AG04449 (cell line): Measurements from ENCODE around the gene TMOD3.

Experiments used
- CTCF ChIA-PET: fragments of 350-600 bp; formaldehyde crosslinking; extraction: SDS; loops from one replicate; lab custom pipeline; 2021; ENCODE audit warnings: antibody characterized with exemption; lab: Yijun Ruan, JAX
- POLR2A ChIA-PET: fragments of 400-600, 350-600 bp; formaldehyde crosslinking; extraction: SDS; loops from one replicate; lab custom pipeline; 2020; ENCODE audit warnings: antibody characterized with exemption, inconsistent platforms; lab: Yijun Ruan, JAX
- DNase-seq: peaks from one replicate; pipeline ENCODE4 v3.0.0-alpha.2; 2010; ENCODE audit warnings: low read depth, low spot score
- H3K4me3 ChIP-seq: 2 replicates; pipeline ENCODE4 v1.5.1; 2011; ENCODE audit warnings: low read depth, mild to moderate bottlenecking, control low read depth, low read length
- TF ChIP-seq, protein P1 (sequence below): IDR thresholded peaks from one replicate; pipeline ENCODE4 v1.5.1; 2011; ENCODE audit warnings: mild to moderate bottlenecking, moderate library complexity, low read length, control low read depth, inconsistent platforms; ENCODE audit not compliant: insufficient read depth; ENCODE audit errors: missing control alignments

Gene TMOD3

DNA sequence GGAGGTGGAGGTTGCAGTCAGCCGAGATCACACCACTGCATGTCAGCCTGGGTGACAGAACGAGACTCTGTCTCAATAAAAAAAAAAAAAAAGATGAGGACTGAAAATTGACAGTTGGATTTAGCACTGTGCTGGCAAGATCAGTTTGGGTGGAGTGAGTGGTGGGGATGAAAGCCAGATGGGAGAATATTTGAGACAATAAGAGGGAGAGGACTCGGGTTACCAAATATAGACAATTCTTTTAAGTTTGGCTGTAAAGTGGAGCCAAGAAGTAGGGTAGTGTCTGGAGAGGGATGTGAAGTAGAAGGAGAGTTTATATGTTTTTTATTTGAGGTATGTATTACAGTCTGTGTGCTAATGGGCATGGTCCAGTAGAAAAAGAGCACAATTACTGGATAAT is 20.4 kb downstream of the TMOD3 start:
- no peak for DNase-seq
- TF ChIP-seq, protein P1, sequence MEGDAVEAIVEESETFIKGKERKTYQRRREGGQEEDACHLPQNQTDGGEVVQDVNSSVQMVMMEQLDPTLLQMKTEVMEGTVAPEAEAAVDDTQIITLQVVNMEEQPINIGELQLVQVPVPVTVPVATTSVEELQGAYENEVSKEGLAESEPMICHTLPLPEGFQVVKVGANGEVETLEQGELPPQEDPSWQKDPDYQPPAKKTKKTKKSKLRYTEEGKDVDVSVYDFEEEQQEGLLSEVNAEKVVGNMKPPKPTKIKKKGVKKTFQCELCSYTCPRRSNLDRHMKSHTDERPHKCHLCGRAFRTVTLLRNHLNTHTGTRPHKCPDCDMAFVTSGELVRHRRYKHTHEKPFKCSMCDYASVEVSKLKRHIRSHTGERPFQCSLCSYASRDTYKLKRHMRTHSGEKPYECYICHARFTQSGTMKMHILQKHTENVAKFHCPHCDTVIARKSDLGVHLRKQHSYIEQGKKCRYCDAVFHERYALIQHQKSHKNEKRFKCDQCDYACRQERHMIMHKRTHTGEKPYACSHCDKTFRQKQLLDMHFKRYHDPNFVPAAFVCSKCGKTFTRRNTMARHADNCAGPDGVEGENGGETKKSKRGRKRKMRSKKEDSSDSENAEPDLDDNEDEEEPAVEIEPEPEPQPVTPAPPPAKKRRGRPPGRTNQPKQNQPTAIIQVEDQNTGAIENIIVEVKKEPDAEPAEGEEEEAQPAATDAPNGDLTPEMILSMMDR: no peak
- CTCF ChIA-PET: no interaction called here
- H3K4me3 ChIP-seq: no peak overlapping the region
- POLR2A ChIA-PET: no interaction called here

DNA sequence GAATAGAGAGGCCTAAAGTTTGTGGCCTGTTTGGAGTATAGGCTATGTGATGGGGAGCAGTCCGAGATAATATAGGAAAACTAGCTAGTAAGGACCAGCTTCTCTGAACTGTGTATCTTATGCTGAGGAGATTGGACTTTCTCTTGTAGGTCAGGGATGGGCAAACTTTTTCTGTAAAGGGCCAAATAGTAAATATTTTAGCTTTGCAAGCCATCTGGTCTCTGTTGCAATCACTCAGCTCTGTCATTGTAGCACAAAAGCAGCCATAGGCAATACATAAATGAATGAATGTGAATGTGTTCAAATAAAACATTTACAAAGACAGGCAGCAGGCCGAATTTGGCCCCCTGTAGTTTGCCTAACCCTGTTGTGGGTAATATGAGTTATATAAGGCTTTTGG is 24.5 kb downstream of the TMOD3 start:
- POLR2A ChIA-PET: no interaction called here
- TF ChIP-seq, protein P1: no peak
- CTCF ChIA-PET: interaction anchor here (1.1 to 2.2 kb wide), 2 partner anchors 12 to 34 kb away, joined by 3 to 6 read pairs; no protein-coding TSS in a partner anchor
- no peak overlapping the region for H3K4me3 ChIP-seq
- DNase-seq: no peak

DNA sequence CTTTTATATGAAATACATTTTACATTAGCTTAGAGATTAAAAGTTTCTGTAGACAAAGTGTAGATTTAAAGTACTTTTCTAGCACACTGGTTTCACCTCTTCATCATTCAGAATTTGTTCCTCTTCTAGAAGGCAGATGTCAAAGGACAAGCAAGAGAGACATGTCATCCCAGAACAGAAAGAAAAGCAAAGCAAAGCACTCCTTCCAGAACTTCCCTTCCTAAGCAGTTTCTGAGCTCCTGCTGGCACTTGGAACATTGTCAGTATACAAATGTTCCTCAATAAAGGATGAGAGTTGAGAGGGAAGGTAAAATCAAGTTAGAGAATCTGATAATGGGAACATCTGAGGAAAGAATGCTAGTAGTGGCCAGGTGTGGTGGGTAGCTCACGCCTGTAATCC is 26.2 kb downstream of the TMOD3 start:
- POLR2A ChIA-PET: no interaction called here
- H3K4me3 ChIP-seq: no peak overlapping the region
- no peak for DNase-seq
- TF ChIP-seq, protein P1: no peak
- CTCF ChIA-PET: interaction anchor here (1.1 to 2.2 kb wide), 6 partner anchors 10 to 79 kb away, joined by 3 to 6 read pairs (median 4); no protein-coding TSS in a partner anchor

DNA sequence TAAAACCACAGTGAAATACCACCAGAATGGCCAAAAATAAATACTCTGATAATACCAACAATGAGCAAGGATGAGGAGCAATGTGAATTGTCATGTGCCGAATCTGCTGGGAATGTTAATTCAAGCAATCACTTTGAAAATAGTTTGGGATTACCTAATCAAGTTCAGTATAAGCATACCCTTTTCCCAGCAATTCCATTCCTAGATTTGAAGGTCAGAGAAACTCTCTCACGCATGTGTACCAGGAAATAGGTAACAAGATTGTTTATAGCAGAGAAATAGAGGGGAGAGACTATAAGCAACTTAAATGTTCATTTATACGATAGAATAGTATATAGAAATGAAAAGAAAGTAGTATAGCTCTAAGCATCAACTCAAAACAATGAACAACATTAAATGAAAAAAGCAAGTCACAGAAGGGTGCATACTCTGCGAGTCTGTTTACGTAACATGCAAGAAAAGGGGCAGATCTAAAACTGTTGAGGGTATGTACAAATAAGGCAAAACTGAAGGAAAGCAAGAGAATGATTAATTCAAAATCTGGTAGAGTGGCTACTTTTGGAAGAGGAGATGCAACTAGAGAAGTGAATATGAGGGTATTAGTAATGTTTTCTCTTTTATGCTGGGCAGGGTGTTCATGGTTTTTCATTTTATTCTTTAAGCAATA is 27.4 kb downstream of the TMOD3 start:
- DNase-seq: no peak
- no peak overlapping the region for H3K4me3 ChIP-seq
- TF ChIP-seq, protein P1: no peak
- CTCF ChIA-PET: interaction anchor here (0.6 to 2.0 kb wide), 6 partner anchors 11 to 81 kb away, joined by 3 to 6 read pairs (median 4); no protein-coding TSS in a partner anchor
- POLR2A ChIA-PET: no interaction called here

DNA sequence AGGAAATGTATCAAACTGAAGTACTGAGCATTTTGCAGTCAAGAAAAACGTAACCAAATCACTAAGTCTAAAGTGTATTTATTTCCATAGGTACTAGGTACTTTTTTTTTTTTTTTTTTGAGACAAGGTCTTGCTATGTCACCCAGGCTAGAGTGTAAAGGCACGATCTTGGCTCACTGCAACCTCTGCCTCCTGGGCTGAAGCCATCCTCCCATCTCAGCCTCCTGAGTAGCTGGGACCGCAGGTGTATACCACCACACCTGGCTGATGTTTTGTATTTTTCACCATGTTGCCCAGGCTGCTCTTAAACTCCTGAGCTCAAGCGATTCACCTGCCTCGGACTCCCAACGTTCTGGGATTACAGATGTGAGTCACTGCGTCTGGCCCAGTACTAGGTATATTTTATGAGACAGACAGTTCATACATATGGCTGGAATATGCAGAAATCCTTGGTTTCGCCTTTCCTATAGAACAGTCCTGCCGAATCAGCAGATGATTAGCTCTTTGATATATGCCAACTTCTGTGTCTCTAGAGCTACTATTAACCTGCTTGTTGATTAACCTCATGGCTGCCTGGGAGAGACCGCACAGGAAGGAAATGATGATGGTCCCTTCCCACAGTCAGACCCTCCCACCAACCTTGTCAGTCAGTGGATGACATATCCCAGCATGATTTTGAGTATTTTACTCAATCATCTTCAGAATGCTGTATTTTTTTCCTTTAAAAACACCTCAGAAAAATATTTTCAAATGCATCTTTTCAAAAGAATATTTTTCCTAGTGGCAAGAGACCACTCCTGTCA is 32.3 kb downstream of the TMOD3 start:
- ChIA-PET CTCF (interaction anchor here (1.1 kb wide), 1 partner anchor 23 kb away, joined by 3 read pairs; no protein-coding TSS in a partner anchor), POLR2A (interaction anchor here (0.7 kb wide), 1 partner anchor 25 kb away, joined by 3 read pairs; no protein-coding TSS in a partner anchor)
- TF ChIP-seq, protein P1: no peak
- H3K4me3 ChIP-seq: no peak overlapping the region
- DNase-seq: no peak

DNA sequence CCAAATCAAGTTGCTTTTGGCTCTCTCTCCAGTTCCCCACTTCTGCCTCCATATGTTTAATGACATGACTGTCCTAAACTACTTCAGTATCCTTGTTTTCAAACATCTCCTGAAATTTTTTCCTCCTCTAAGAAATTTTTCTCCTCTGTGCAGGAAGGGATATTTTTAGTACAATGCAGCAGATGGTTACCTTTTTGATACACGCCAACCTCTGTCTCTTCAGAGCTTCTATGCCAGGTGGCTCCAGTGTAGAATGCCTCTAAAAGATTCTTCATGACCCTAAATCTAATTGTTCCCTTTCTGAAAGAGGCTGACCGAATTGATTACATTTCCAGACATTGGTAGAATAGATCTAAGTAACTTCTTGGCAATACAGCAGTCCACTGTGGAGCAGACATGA is 33.7 kb downstream of the TMOD3 start:
- ChIA-PET CTCF (interaction anchor here (1.1 to 1.3 kb wide), 2 partner anchors 21 to 25 kb away, joined by 3 to 4 read pairs; no protein-coding TSS in a partner anchor), POLR2A (no interaction called here)
- TF ChIP-seq, protein P1: no peak
- H3K4me3 ChIP-seq: no peak overlapping the region
- no peak for DNase-seq
